GM12878 (cell line): ENCODE results near the gene SLC10A1. TPM values are rescaled to one million over a fixed set of nuclear protein-coding genes. Genes with fewer than 3 reads are reported as not detected.
"Not testable (repeated sequence)": the region's sequence is repeated elsewhere in the genome, so short reads cannot be mapped to it uniquely, and the experiment has no call there.

Experiments
- ATAC-seq: fragments of 200-7000 bp; cut with Tn5 transposase; 3 replicates; pipeline ENCODE4 v1.9.1; 2020; ENCODE audit warnings: mild to moderate bottlenecking, moderate library complexity
- BruUV-seq: library from RNA; stranded (reverse); fragments of 400-500 nt; replicated peaks from 2 replicates; lab custom pipeline; 2021; lab: Mats Ljungman, UMichigan
- CTCF ChIA-PET: fragments of 300-600 bp; sonication (Branson Sonifier 250); formaldehyde crosslinking; extraction: SDS; loops from one replicate; lab custom pipeline; 2021; ENCODE audit warnings: inconsistent platforms; lab: Yijun Ruan, JAX
- POLR2A ChIA-PET: fragments of 350-600 bp; formaldehyde crosslinking; extraction: SDS; loops from one replicate; lab custom pipeline; 2021; ENCODE audit warnings: inconsistent platforms; lab: Charles Lee
- RAD21 ChIA-PET: fragments of 300-600 bp; sonication (Branson Sonifier 250); formaldehyde crosslinking; loops from one replicate; lab custom pipeline; 2023; ENCODE audit warnings: antibody characterized with exemption; ENCODE audit not compliant: unreplicated experiment; lab: Charles Lee
- SMC1A ChIA-PET: fragments of 300-600 bp; sonication (Branson Sonifier 250); formaldehyde crosslinking; loops from one replicate; lab custom pipeline; 2023; ENCODE audit not compliant: unreplicated experiment, uncharacterized antibody; lab: Charles Lee
- DNase-seq: peaks from one replicate; pipeline ENCODE4 v3.0.0-alpha.2; 2011; ENCODE audit warnings: low read depth, low spot score
- FAIRE-seq: peaks from 3 replicates; lab custom pipeline; 2011; peaks lifted over from hg19 to GRCh38; lab: Jason Lieb, UNC
- H2AFZ ChIP-seq: 2 replicates; pipeline ENCODE4 v1.6.0; 2011; ENCODE audit warnings: low read depth, low read length, control low read depth; ENCODE audit not compliant: control insufficient read depth
- H3K27ac ChIP-seq: 2 replicates; pipeline ENCODE4 v1.5.1; 2011; ENCODE audit warnings: control low read depth; ENCODE audit not compliant: control insufficient read depth, insufficient read depth
- H3K27me3 ChIP-seq, 2 experiments: replicated peaks in 1 of 2; 2 replicates each; pipeline versions ENCODE4 v1.6.0 to v1.6.1; 2011; ENCODE audit warnings: low read length in 1 of 2; ENCODE audit not compliant: control insufficient read depth in 2 of 2, insufficient read depth in 2 of 2
- H3K36me3 ChIP-seq, 2 experiments: 2 replicates each; pipeline ENCODE4 v1.5.1; 2011; ENCODE audit warnings: low read length in 1 of 2; ENCODE audit not compliant: control insufficient read depth in 2 of 2, insufficient read depth in 2 of 2
- H3K4me1 ChIP-seq: 2 replicates; pipeline ENCODE4 v1.6.1; 2011; ENCODE audit warnings: mild to moderate bottlenecking, low read length, moderate library complexity, mixed read lengths; ENCODE audit not compliant: control insufficient read depth, insufficient read depth
- H3K4me2 ChIP-seq: 2 replicates; pipeline ENCODE4 v1.6.0; 2011; ENCODE audit warnings: control low read depth; ENCODE audit not compliant: control insufficient read depth, insufficient read depth
- H3K4me3 ChIP-seq: fragments of 200-600 bp; sonication (generic); 2 replicates; pipeline ENCODE4 v1.5.1; 2016
- H3K79me2 ChIP-seq: 2 replicates; pipeline ENCODE4 v1.6.0; 2011; ENCODE audit warnings: low read length; ENCODE audit not compliant: control insufficient read depth, insufficient read depth
- H3K9ac ChIP-seq: 2 replicates; pipeline ENCODE4 v1.8.0; 2011; ENCODE audit warnings: low read length, control low read depth, mixed read lengths; ENCODE audit not compliant: control insufficient read depth, insufficient read depth
- H3K9me3 ChIP-seq: replicated peaks from 3 replicates; pipeline ENCODE4 v1.5.1; 2011; ENCODE audit warnings: mild to moderate bottlenecking, low read length; ENCODE audit not compliant: control insufficient read depth, insufficient read depth
- H4K20me1 ChIP-seq: 2 replicates; pipeline ENCODE4 v1.6.0; 2011; ENCODE audit not compliant: control insufficient read depth, insufficient read depth
- BHLHE40 ChIP-seq, 2 experiments: fragments of 450-650 bp in 1 of 2; IDR thresholded peaks; 2 replicates each; pipeline ENCODE4 v1.6.1; 2011 to 2017; ENCODE audit warnings: low read depth in 2 of 2, borderline replicate concordance in 1 of 2, improper control_type of control experiment in 1 of 2, low read length in 1 of 2, mild to moderate bottlenecking in 1 of 2
- E4F1 ChIP-seq: fragments of 450-650 bp; IDR thresholded peaks from 2 replicates; pipeline ENCODE4 v1.6.1; 2018; ENCODE audit warnings: borderline replicate concordance, mild to moderate bottlenecking; ENCODE audit not compliant: partially characterized antibody
- EGR1 ChIP-seq, 2 experiments: IDR thresholded peaks; 1 replicate in 1 of 2; 2 replicates in 1 of 2; pipeline ENCODE4 v1.6.1; 2011 to 2012; ENCODE audit warnings: low read depth in 2 of 2, low read length in 2 of 2, borderline replicate concordance in 1 of 2, mild to moderate bottlenecking in 1 of 2, moderate library complexity in 1 of 2
- MEF2B ChIP-seq: fragments of 450-650 bp; IDR thresholded peaks from 2 replicates; pipeline ENCODE4 v1.6.1; 2018; ENCODE audit warnings: mild to moderate bottlenecking, moderate library complexity; ENCODE audit not compliant: partially characterized antibody, poor library complexity, severe bottlenecking
- MTA2 ChIP-seq: fragments of 450-650 bp; IDR thresholded peaks from 2 replicates; pipeline ENCODE4 v1.6.1; 2016; ENCODE audit warnings: low read depth, mild to moderate bottlenecking, moderate library complexity
- SMAD5 ChIP-seq: IDR thresholded peaks from 2 replicates; pipeline ENCODE4 v1.6.1; 2016; ENCODE audit warnings: antibody characterized with exemption, low read depth
- SPI1 ChIP-seq: IDR thresholded peaks from 2 replicates; pipeline ENCODE4 v1.6.1; 2011; ENCODE audit warnings: low read depth, mild to moderate bottlenecking, low read length, moderate library complexity, borderline replicate concordance; ENCODE audit not compliant: insufficient read depth
- SUPT20H ChIP-seq: IDR thresholded peaks from 2 replicates; pipeline ENCODE4 v1.6.1; 2011; ENCODE audit warnings: low read depth, mild to moderate bottlenecking, low read length, moderate library complexity, borderline replicate concordance; ENCODE audit not compliant: control insufficient read depth
- ZZZ3 ChIP-seq: IDR thresholded peaks from 2 replicates; pipeline ENCODE4 v1.6.1; 2011; ENCODE audit warnings: low read depth; ENCODE audit not compliant: control insufficient read depth, insufficient read length
- WGBS: methylation state at CpG from one replicate; pipeline ENCODE4 v1.1.6; 2016; ENCODE audit warnings: low lambda C conversion rate; ENCODE audit not compliant: insufficient replicate concordance, insufficient coverage; ENCODE audit errors: missing lambda C conversion rate; 5-methylcytosine and 5-hydroxymethylcytosine counted together
- in situ Hi-C: fragments of 300-500 bp; cut with MboI; formaldehyde crosslinking; loops from 9 replicates; pipeline ENCODE4 v1.14.3; 2018; ENCODE audit warnings: mixed read lengths
- intact Hi-C: fragments of 100-400 bp; cut with micrococcal nuclease; formaldehyde crosslinking; loops from one replicate; pipeline ENCODE4 v1.14.2; 2022; ENCODE audit not compliant: unreplicated experiment
- polyA plus RNA-seq, 11 experiments: library from polyadenylated mRNA; depleted of rRNA in 4 of 11; unstranded in 6 of 11; stranded (reverse) in 5 of 11; fragments of >200 nt; fragmentation: Nextera tagmentation in 4 of 11; fragmentation: Illumina TruSeq in 1 of 11; extraction: Ambion mirVana in 4 of 11; extraction: Trizol in 1 of 11; gene quantifications; 1 replicate in 1 of 11; 2 replicates in 10 of 11; pipeline versions ENCODE4 v1.2.1 to v1.2.3, GENCODE V29; 2011 to 2016; ENCODE audit warnings: inconsistent platforms in 2 of 11, missing spikeins in 2 of 11, low read depth in 1 of 11
- total RNA-seq, 4 experiments: library from RNA; depleted of rRNA in 3 of 4; stranded (reverse); fragments of >200 nt in 3 of 4; fragmentation: Illumina TruSeq in 1 of 4; extraction: Trizol in 1 of 4; gene quantifications; 2 replicates each; pipeline versions ENCODE4 v1.2.1 to v1.2.3, GENCODE V29; 2013 to 2021

The SLC10A1 gene
- total and polyA plus RNA-seq, 10 of the 15 experiments (the other 5 are each of a cell fraction or from before 2014, with no cell fraction given), result 0.15 to 0.16 TPM; not detected in 8

GRCh38 chr14:69813346-69813745, 16.3 kb upstream of the SLC10A1 start:
- H3K9ac ChIP-seq, POLR2A ChIA-PET, H2AFZ ChIP-seq, ATAC-seq, FAIRE-seq, intact Hi-C loops, H3K36me3 ChIP-seq, H3K4me1 ChIP-seq, RAD21 ChIA-PET, CTCF ChIA-PET, H3K4me3 ChIP-seq, H3K4me2 ChIP-seq, H3K9me3 ChIP-seq, in situ Hi-C loops, H3K27me3 ChIP-seq, H4K20me1 ChIP-seq, DNase-seq, H3K27ac ChIP-seq, H3K79me2 ChIP-seq, BruUV-seq: not testable (repeated sequence)
- 29% methylated on average over 6 of the region's 6 CpGs for WGBS
- SMC1A ChIA-PET, result interaction anchor here (0.9 to 2.3 kb wide), 3 partner anchors 23 to 215 kb away, joined by 3 to 6 read pairs (median 3); no protein-coding TSS in a partner anchor

GRCh38 chr14:69812711-69813110, 15.7 kb upstream of the SLC10A1 start:
- no peaks in the 10 kb centered on the region for H3K79me2 ChIP-seq
- H3K36me3 ChIP-seq, result no peaks in the 10 kb centered on the region
- RAD21 ChIA-PET, result no interaction called here
- no peak overlapping the region for H3K4me2 ChIP-seq
- no peaks in the 10 kb centered on the region for H3K4me1 ChIP-seq
- POLR2A ChIA-PET, result no interaction called here
- no peak for FAIRE-seq
- in situ Hi-C loops (no loop called here), intact Hi-C loops (no loop called here)
- CTCF ChIA-PET, result no interaction called here
- ATAC-seq, result no peak
- H3K4me3 ChIP-seq, result no peak overlapping the region
- WGBS, result 76% methylated on average over 9 of the region's 9 CpGs
- H3K9ac ChIP-seq, result no peak overlapping the region
- TF ChIP-seq MTA2 (no peak), EGR1 (IDR thresholded peaks at IDR 0.05; ENCODE audit: borderline replicate concordance in 1 of 2, low read depth in 2 of 2, low read length in 2 of 2) (no peak), BHLHE40 (IDR thresholded peaks at IDR 0.05; ENCODE audit: borderline replicate concordance in 1 of 2, low read depth in 2 of 2, low read length in 1 of 2) (no peak), SMAD5 (no peak), SUPT20H (no peak), E4F1 (no peak), MEF2B (no peak), ZZZ3 (no peak), SPI1 (no peak)
- no peaks in the 10 kb centered on the region for H3K9me3 ChIP-seq
- H3K27ac ChIP-seq, result no peak overlapping the region
- SMC1A ChIA-PET, result interaction anchor here (0.9 to 1.0 kb wide), 2 partner anchors 22 to 215 kb away, joined by 3 read pairs; no protein-coding TSS in a partner anchor
- no peaks in the 10 kb centered on the region for H4K20me1 ChIP-seq
- no TSS peak for BruUV-seq
- no peaks in the 10 kb centered on the region for H3K27me3 ChIP-seq
- H2AFZ ChIP-seq, result no peak overlapping the region
- DNase-seq, result no peak
